BE2C (cell line): ENCODE measurements around the gene PWP2.

Experiments
- DNase-seq: peaks from one replicate; pipeline ENCODE4 v3.0.0-alpha.2; 2020
- H3K27me3 ChIP-seq: fragments of 250-450 bp; sonication (Bioruptor Pico); 2 replicates; pipeline ENCODE4 v1.5.1; 2020; ENCODE audit warnings: mild to moderate bottlenecking
- H3K36me3 ChIP-seq: fragments of 250-450 bp; sonication (Bioruptor Pico); 2 replicates; pipeline ENCODE4 v1.5.1; 2020; ENCODE audit warnings: mild to moderate bottlenecking
- H3K4me1 ChIP-seq: fragments of 250-450 bp; sonication (Bioruptor Pico); 2 replicates; pipeline ENCODE4 v1.5.1; 2020
- H3K4me3 ChIP-seq: 2 replicates; pipeline ENCODE4 v1.5.1; 2011; ENCODE audit warnings: low read depth, low read length
- H3K9me3 ChIP-seq: fragments of 250-450 bp; sonication (Bioruptor Pico); 2 replicates; pipeline ENCODE4 v1.5.1; 2020
- CTCF ChIP-seq: IDR thresholded peaks from 2 replicates; pipeline ENCODE4 v1.5.1; 2012; ENCODE audit warnings: mild to moderate bottlenecking, low read depth, low read length

The PWP2 gene

GRCh38 chr21:44071359-44072104, 35.7 kb upstream of the PWP2 start:
- no peak for DNase-seq
- Histone ChIP-seq H3K36me3 (peaks cover 23% of the 10 kb centered on the region), H3K4me1 (no peaks in the 10 kb centered on the region), H3K4me3 (no peak overlapping the region), H3K9me3 (no peaks in the 10 kb centered on the region), H3K27me3 (no peaks in the 10 kb centered on the region)
- no peak for TF ChIP-seq CTCF

GRCh38 chr21:44072111-44072510, 35.1 kb upstream of the PWP2 start:
- DNase-seq = no peak
- Histone ChIP-seq H3K4me1 (no peaks in the 10 kb centered on the region), H3K4me3 (no peak overlapping the region), H3K27me3 (no peaks in the 10 kb centered on the region), H3K9me3 (no peaks in the 10 kb centered on the region), H3K36me3 (peaks cover 24% of the 10 kb centered on the region)
- no peak for TF ChIP-seq CTCF

- H3K4me1 ChIP-seq = no peaks in the 10 kb centered on the region
- H3K36me3 ChIP-seq = peaks cover 33% of the 10 kb centered on the region
- no peak for DNase-seq
- no peaks in the 10 kb centered on the region for H3K27me3 ChIP-seq
- H3K4me3 ChIP-seq = no peak overlapping the region
- H3K9me3 ChIP-seq = no peaks in the 10 kb centered on the region
- TF ChIP-seq CTCF = no peak
Measured at GRCh38 chr21:44074315-44074958, 32.8 kb upstream of the PWP2 start.

GRCh38 chr21:44076316-44076715, 30.9 kb upstream of the PWP2 start:
- Histone ChIP-seq H3K4me1 (no peaks in the 10 kb centered on the region), H3K4me3 (no peak overlapping the region), H3K36me3 (peaks cover 37% of the 10 kb centered on the region), H3K27me3 (no peaks in the 10 kb centered on the region), H3K9me3 (no peaks in the 10 kb centered on the region)
- TF ChIP-seq CTCF = no peak
- DNase-seq = no peak

GRCh38 chr21:44078411-44078981, 28.7 kb upstream of the PWP2 start:
- peaks cover 58% of the 10 kb centered on the region for H3K36me3 ChIP-seq
- no peaks in the 10 kb centered on the region for H3K4me1 ChIP-seq
- TF ChIP-seq CTCF = no peak
- no peak overlapping the region for H3K4me3 ChIP-seq
- no peaks in the 10 kb centered on the region for H3K9me3 ChIP-seq
- no peaks in the 10 kb centered on the region for H3K27me3 ChIP-seq
- no peak for DNase-seq

- TF ChIP-seq CTCF = no peak
- no peak for DNase-seq
- Histone ChIP-seq H3K4me3 (no peak overlapping the region), H3K4me1 (no peaks in the 10 kb centered on the region), H3K27me3 (no peaks in the 10 kb centered on the region), H3K36me3 (peaks cover 62% of the 10 kb centered on the region), H3K9me3 (no peaks in the 10 kb centered on the region)
Measured at GRCh38 chr21:44079446-44079845, 27.8 kb upstream of the PWP2 start.
